GM12878 (cell line): ENCODE data around the gene CHMP4A. TPM values are rescaled to one million over a fixed set of nuclear protein-coding genes. Genes with fewer than 3 reads are reported as not detected.

ENCODE experiments used
- ATAC-seq: fragments of 200-7000 bp; cut with Tn5 transposase; 3 replicates; pipeline ENCODE4 v1.9.1; 2020; ENCODE audit warnings: mild to moderate bottlenecking, moderate library complexity
- BruUV-seq: library from RNA; stranded (reverse); fragments of 400-500 nt; replicated peaks from 2 replicates; lab custom pipeline; 2021; lab: Mats Ljungman, UMichigan
- CTCF ChIA-PET: fragments of 300-600 bp; sonication (Branson Sonifier 250); formaldehyde crosslinking; extraction: SDS; loops from one replicate; lab custom pipeline; 2021; ENCODE audit warnings: inconsistent platforms; lab: Yijun Ruan, JAX
- POLR2A ChIA-PET: fragments of 350-600 bp; formaldehyde crosslinking; extraction: SDS; loops from one replicate; lab custom pipeline; 2021; ENCODE audit warnings: inconsistent platforms; lab: Charles Lee
- RAD21 ChIA-PET: fragments of 300-600 bp; sonication (Branson Sonifier 250); formaldehyde crosslinking; loops from one replicate; lab custom pipeline; 2023; ENCODE audit warnings: antibody characterized with exemption; ENCODE audit not compliant: unreplicated experiment; lab: Charles Lee
- SMC1A ChIA-PET: fragments of 300-600 bp; sonication (Branson Sonifier 250); formaldehyde crosslinking; loops from one replicate; lab custom pipeline; 2023; ENCODE audit not compliant: unreplicated experiment, uncharacterized antibody; lab: Charles Lee
- DNase-seq: peaks from one replicate; pipeline ENCODE4 v3.0.0-alpha.2; 2011; ENCODE audit warnings: low read depth, low spot score
- FAIRE-seq: peaks from 3 replicates; lab custom pipeline; 2011; peaks lifted over from hg19 to GRCh38; lab: Jason Lieb, UNC
- H2AFZ ChIP-seq: 2 replicates; pipeline ENCODE4 v1.6.0; 2011; ENCODE audit warnings: low read depth, low read length, control low read depth; ENCODE audit not compliant: control insufficient read depth
- H3K27ac ChIP-seq: 2 replicates; pipeline ENCODE4 v1.5.1; 2011; ENCODE audit warnings: control low read depth; ENCODE audit not compliant: control insufficient read depth, insufficient read depth
- H3K27me3 ChIP-seq, 2 experiments: replicated peaks in 1 of 2; 2 replicates each; pipeline versions ENCODE4 v1.6.0 to v1.6.1; 2011; ENCODE audit warnings: low read length in 1 of 2; ENCODE audit not compliant: control insufficient read depth in 2 of 2, insufficient read depth in 2 of 2
- H3K36me3 ChIP-seq, 2 experiments: 2 replicates each; pipeline ENCODE4 v1.5.1; 2011; ENCODE audit warnings: low read length in 1 of 2; ENCODE audit not compliant: control insufficient read depth in 2 of 2, insufficient read depth in 2 of 2
- H3K4me1 ChIP-seq: 2 replicates; pipeline ENCODE4 v1.6.1; 2011; ENCODE audit warnings: mild to moderate bottlenecking, low read length, moderate library complexity, mixed read lengths; ENCODE audit not compliant: control insufficient read depth, insufficient read depth
- H3K4me2 ChIP-seq: 2 replicates; pipeline ENCODE4 v1.6.0; 2011; ENCODE audit warnings: control low read depth; ENCODE audit not compliant: control insufficient read depth, insufficient read depth
- H3K4me3 ChIP-seq: fragments of 200-600 bp; sonication (generic); 2 replicates; pipeline ENCODE4 v1.5.1; 2016
- H3K79me2 ChIP-seq: 2 replicates; pipeline ENCODE4 v1.6.0; 2011; ENCODE audit warnings: low read length; ENCODE audit not compliant: control insufficient read depth, insufficient read depth
- H3K9ac ChIP-seq: 2 replicates; pipeline ENCODE4 v1.8.0; 2011; ENCODE audit warnings: low read length, control low read depth, mixed read lengths; ENCODE audit not compliant: control insufficient read depth, insufficient read depth
- H3K9me3 ChIP-seq: replicated peaks from 3 replicates; pipeline ENCODE4 v1.5.1; 2011; ENCODE audit warnings: mild to moderate bottlenecking, low read length; ENCODE audit not compliant: control insufficient read depth, insufficient read depth
- H4K20me1 ChIP-seq: 2 replicates; pipeline ENCODE4 v1.6.0; 2011; ENCODE audit not compliant: control insufficient read depth, insufficient read depth
- SREBF1 ChIP-seq: IDR thresholded peaks from 2 replicates; pipeline ENCODE4 v1.6.1; 2012; ENCODE audit warnings: mild to moderate bottlenecking, low read length
- WGBS: methylation state at CpG from one replicate; pipeline ENCODE4 v1.1.6; 2016; ENCODE audit warnings: low lambda C conversion rate; ENCODE audit not compliant: insufficient replicate concordance, insufficient coverage; ENCODE audit errors: missing lambda C conversion rate; 5-methylcytosine and 5-hydroxymethylcytosine counted together
- in situ Hi-C: fragments of 300-500 bp; cut with MboI; formaldehyde crosslinking; loops from 9 replicates; pipeline ENCODE4 v1.14.3; 2018; ENCODE audit warnings: mixed read lengths
- intact Hi-C: fragments of 100-400 bp; cut with micrococcal nuclease; formaldehyde crosslinking; loops from one replicate; pipeline ENCODE4 v1.14.2; 2022; ENCODE audit not compliant: unreplicated experiment
- polyA plus RNA-seq, 11 experiments: library from polyadenylated mRNA; depleted of rRNA in 4 of 11; unstranded in 6 of 11; stranded (reverse) in 5 of 11; fragments of >200 nt; fragmentation: Nextera tagmentation in 4 of 11; fragmentation: Illumina TruSeq in 1 of 11; extraction: Ambion mirVana in 4 of 11; extraction: Trizol in 1 of 11; gene quantifications; 1 replicate in 1 of 11; 2 replicates in 10 of 11; pipeline versions ENCODE4 v1.2.1 to v1.2.3, GENCODE V29; 2011 to 2016; ENCODE audit warnings: inconsistent platforms in 2 of 11, missing spikeins in 2 of 11, low read depth in 1 of 11
- total RNA-seq, 4 experiments: library from RNA; depleted of rRNA in 3 of 4; stranded (reverse); fragments of >200 nt in 3 of 4; fragmentation: Illumina TruSeq in 1 of 4; extraction: Trizol in 1 of 4; gene quantifications; 2 replicates each; pipeline versions ENCODE4 v1.2.1 to v1.2.3, GENCODE V29; 2013 to 2021
- TF ChIP-seq, protein P1 (sequence below): IDR thresholded peaks from 2 replicates; pipeline ENCODE4 v1.6.1; 2012; ENCODE audit warnings: low read length, inconsistent platforms

The CHMP4A gene
- total and polyA plus RNA-seq, 10 of the 15 experiments (the other 5 are each of a cell fraction or from before 2014, with no cell fraction given), result 35.5 to 151 (median 84.7) TPM

DNA sequence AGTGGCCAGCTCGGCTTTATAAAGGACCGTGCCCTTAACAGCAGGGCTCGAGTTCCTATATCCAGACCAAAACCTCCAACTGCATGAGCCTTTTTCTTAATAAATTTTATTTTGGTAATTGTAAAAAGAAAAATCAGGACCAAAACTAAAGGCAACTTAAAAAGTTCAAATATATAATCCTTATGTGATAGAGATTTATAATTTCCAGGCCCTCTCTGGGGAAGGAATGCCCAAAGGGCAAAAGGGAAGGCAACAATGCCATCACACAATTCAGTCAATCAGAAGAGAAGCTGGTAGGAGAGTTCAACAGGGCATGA is 24.3 kb downstream of the CHMP4A start:
- no peaks in the 10 kb centered on the region for H4K20me1 ChIP-seq
- H3K9ac ChIP-seq, result peak overlapping the region; percentile 69; the same call in 1 of the 2 replicates
- FAIRE-seq (no peak), DNase-seq (no peak), ATAC-seq (no peak)
- H3K4me3 ChIP-seq, result no peak overlapping the region
- SMC1A ChIA-PET, result interaction anchor here (0.9 to 1.5 kb wide), 6 partner anchors 28 to 119 kb away, joined by 3 to 11 read pairs (median 4); partner anchors contain the start of genes CIDEB, DCAF11, IRF9 and NRL
- POLR2A ChIA-PET, result interaction anchor here (0.9 to 3.0 kb wide), 8 partner anchors 13 to 242 kb away, joined by 3 to 28 read pairs (median 6); partner anchors contain the start of genes CHMP4A, CIDEB, IRF9 and PSME1
- TF ChIP-seq SREBF1, result no peak
- TF ChIP-seq, protein P1, sequence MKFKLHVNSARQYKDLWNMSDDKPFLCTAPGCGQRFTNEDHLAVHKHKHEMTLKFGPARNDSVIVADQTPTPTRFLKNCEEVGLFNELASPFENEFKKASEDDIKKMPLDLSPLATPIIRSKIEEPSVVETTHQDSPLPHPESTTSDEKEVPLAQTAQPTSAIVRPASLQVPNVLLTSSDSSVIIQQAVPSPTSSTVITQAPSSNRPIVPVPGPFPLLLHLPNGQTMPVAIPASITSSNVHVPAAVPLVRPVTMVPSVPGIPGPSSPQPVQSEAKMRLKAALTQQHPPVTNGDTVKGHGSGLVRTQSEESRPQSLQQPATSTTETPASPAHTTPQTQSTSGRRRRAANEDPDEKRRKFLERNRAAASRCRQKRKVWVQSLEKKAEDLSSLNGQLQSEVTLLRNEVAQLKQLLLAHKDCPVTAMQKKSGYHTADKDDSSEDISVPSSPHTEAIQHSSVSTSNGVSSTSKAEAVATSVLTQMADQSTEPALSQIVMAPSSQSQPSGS, result 0 out of 2 replicates have a peak, but pooled peaks have one; percentile 7
- BruUV-seq, result TSS peak; percentile 53
- CTCF ChIA-PET, result interaction anchor here (0.6 to 2.2 kb wide), 8 partner anchors 13 to 1815 kb away, joined by 3 to 9 read pairs (median 6); partner anchors contain the start of genes CHMP4A, CIDEB, IRF9 and TINF2
- in situ Hi-C loops, result no loop called here
- peaks cover 16 to 19% of the 10 kb centered on the region in 2 experiments for H3K36me3 ChIP-seq
- H3K79me2 ChIP-seq, result peaks cover 24% of the 10 kb centered on the region
- peak overlapping the region; percentile 17 for H3K27ac ChIP-seq
- H2AFZ ChIP-seq, result peak overlapping the region; percentile 48; the same call in 1 of the 2 replicates
- H3K9me3 ChIP-seq, result no peaks in the 10 kb centered on the region
- H3K4me1 ChIP-seq, result 0 out of 2 replicates have a peak, but pooled peaks cover 4% of the 10 kb centered on the region
- intact Hi-C loops, result loop anchor here (2.0 kb wide), 1 partner anchor 108 kb away; no protein-coding TSS in a partner anchor
- H3K27me3 ChIP-seq, result no peaks in the 10 kb centered on the region
- RAD21 ChIA-PET, result interaction anchor here (0.6 to 2.8 kb wide), 13 partner anchors 25 to 131 kb away, joined by 3 to 13 read pairs (median 4); partner anchors contain the start of genes CHMP4A, CIDEB, DCAF11 and DHRS1
- WGBS, result 0% methylated on average over 3 of the region's 3 CpGs
- H3K4me2 ChIP-seq, result peak overlapping the region; percentile 78
